Loucy (cell line): Measurements from ENCODE around the gene SOAT2.

ENCODE experiments used
- H2AFZ ChIP-seq: fragments of 200-600 bp; sonication (generic); 2 replicates; pipeline ENCODE4 v1.6.0; 2016; ENCODE audit warnings: antibody characterized with exemption, mild to moderate bottlenecking, low read length, moderate library complexity
- H3F3A ChIP-seq: fragments of 200-600 bp; 2 replicates; pipeline ENCODE4 v1.6.0; 2016; ENCODE audit warnings: antibody characterized with exemption, low read depth, mild to moderate bottlenecking
- H3K27me3 ChIP-seq: fragments of 200-600 bp; sonication (generic); 2 replicates; pipeline ENCODE4 v1.6.1; 2014; ENCODE audit warnings: low read length, mild to moderate bottlenecking; ENCODE audit not compliant: insufficient read depth, poor library complexity, severe bottlenecking
- H3K36me3 ChIP-seq: fragments of 200-600 bp; sonication (generic); 2 replicates; pipeline ENCODE4 v1.6.1; 2016; ENCODE audit warnings: low read length; ENCODE audit not compliant: insufficient read depth
- H3K4me1 ChIP-seq: fragments of 200-600 bp; sonication (generic); 2 replicates; pipeline ENCODE4 v1.5.1; 2014; ENCODE audit warnings: low read length, mild to moderate bottlenecking; ENCODE audit not compliant: insufficient read depth, poor library complexity, severe bottlenecking
- H3K4me2 ChIP-seq: fragments of 200-600 bp; sonication (generic); 2 replicates; pipeline ENCODE4 v1.6.0; 2014; ENCODE audit warnings: antibody characterized with exemption, low read length, low read depth, mild to moderate bottlenecking; ENCODE audit not compliant: poor library complexity, severe bottlenecking
- H3K4me3 ChIP-seq: fragments of 200-600 bp; sonication (generic); 2 replicates; pipeline ENCODE4 v1.5.1; 2014; ENCODE audit warnings: low read length, mild to moderate bottlenecking, mixed read lengths; ENCODE audit not compliant: poor library complexity, severe bottlenecking
- H3K79me2 ChIP-seq: fragments of 200-600 bp; sonication (generic); 2 replicates; pipeline ENCODE4 v1.6.1; 2014; ENCODE audit warnings: low read length; ENCODE audit not compliant: insufficient read depth
- H3K9ac ChIP-seq: fragments of 200-600 bp; sonication (generic); 2 replicates; pipeline ENCODE4 v1.6.0; 2014; ENCODE audit warnings: mild to moderate bottlenecking, low read depth, low read length, moderate library complexity; ENCODE audit not compliant: poor library complexity, severe bottlenecking
- H3K9me2 ChIP-seq: fragments of 200-600 bp; sonication (generic); replicated peaks from 2 replicates; pipeline ENCODE4 v1.6.1; 2016; ENCODE audit warnings: low read depth, low read length, mixed read lengths
- H3K9me3 ChIP-seq: fragments of 200-600 bp; sonication (generic); 2 replicates; pipeline ENCODE4 v1.6.1; 2014; ENCODE audit warnings: mild to moderate bottlenecking, antibody characterized with exemption, low read length, low read depth; ENCODE audit not compliant: insufficient read depth
- H4K20me1 ChIP-seq: fragments of 200-600 bp; sonication (generic); 2 replicates; pipeline ENCODE4 v1.6.0; 2014; ENCODE audit warnings: antibody characterized with exemption, low read length, mild to moderate bottlenecking; ENCODE audit not compliant: insufficient read depth, poor library complexity, severe bottlenecking
- EZH2phosphoT487 ChIP-seq: fragments of 200-600 bp; IDR thresholded peaks from 2 replicates; pipeline ENCODE4 v1.6.1; 2018; ENCODE audit warnings: antibody characterized with exemption, mild to moderate bottlenecking, moderate library complexity, borderline replicate concordance
- TF ChIP-seq, protein P1 (sequence below): fragments of 200-600 bp; sonication (generic); conservative IDR thresholded peaks from 2 replicates; pipeline ENCODE4 v1.5.1; 2014; ENCODE audit warnings: mild to moderate bottlenecking, antibody characterized with exemption, low read length

The SOAT2 gene

DNA sequence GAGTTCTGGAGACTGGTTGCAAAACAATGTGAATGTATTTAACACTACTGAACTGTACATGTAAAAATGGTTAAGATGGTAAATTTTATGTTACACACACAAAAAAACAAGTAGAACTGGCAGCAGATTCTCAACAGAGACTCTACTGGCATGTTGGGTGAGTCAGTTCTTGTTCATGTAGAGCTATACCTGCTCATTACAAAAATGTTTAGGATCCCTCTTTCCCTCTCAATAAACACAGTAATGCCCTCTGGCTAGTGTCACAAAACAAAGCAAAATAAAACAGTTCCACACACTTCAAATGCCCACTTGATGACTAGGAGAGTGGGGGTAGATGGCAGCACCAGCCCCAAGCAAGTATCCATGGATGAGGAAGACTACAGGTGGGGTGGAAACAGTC, 63.6 kb downstream of the SOAT2 start:
- Histone ChIP-seq H4K20me1 (no peaks in the 10 kb centered on the region), H3K9ac (no peak overlapping the region), H3K9me2 (no peaks in the 10 kb centered on the region), H3F3A (no peaks in the 10 kb centered on the region), H3K36me3 (no peaks in the 10 kb centered on the region), H2AFZ (no peak overlapping the region), H3K9me3 (no peaks in the 10 kb centered on the region), H3K4me3 (no peak overlapping the region), H3K79me2 (no peaks in the 10 kb centered on the region), H3K27me3 (no peaks in the 10 kb centered on the region), H3K4me1 (no peaks in the 10 kb centered on the region), H3K4me2 (no peak overlapping the region)
- TF ChIP-seq, protein P1, sequence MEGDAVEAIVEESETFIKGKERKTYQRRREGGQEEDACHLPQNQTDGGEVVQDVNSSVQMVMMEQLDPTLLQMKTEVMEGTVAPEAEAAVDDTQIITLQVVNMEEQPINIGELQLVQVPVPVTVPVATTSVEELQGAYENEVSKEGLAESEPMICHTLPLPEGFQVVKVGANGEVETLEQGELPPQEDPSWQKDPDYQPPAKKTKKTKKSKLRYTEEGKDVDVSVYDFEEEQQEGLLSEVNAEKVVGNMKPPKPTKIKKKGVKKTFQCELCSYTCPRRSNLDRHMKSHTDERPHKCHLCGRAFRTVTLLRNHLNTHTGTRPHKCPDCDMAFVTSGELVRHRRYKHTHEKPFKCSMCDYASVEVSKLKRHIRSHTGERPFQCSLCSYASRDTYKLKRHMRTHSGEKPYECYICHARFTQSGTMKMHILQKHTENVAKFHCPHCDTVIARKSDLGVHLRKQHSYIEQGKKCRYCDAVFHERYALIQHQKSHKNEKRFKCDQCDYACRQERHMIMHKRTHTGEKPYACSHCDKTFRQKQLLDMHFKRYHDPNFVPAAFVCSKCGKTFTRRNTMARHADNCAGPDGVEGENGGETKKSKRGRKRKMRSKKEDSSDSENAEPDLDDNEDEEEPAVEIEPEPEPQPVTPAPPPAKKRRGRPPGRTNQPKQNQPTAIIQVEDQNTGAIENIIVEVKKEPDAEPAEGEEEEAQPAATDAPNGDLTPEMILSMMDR = no peak
- TF ChIP-seq EZH2phosphoT487 = no peak

DNA sequence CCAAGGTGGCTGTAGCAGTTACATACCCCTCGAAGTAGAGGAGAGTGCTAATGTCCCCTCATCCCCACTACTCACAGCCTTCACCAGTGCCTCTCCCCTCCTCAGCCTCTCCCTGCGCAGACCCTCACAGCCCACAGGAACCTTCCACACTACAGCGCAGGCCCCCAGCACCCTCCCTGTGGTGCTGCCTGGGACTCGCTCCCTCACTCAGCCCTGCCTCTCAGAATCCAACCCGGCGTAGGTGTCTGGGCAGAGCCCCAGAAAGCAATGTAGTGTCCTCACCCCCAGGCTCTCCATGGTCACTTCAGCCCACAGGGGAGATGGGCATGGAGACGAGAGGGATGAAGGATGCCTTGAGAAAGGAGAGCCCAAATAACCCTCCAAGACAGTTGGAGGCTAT, 66.4 kb downstream of the SOAT2 start:
- Histone ChIP-seq H3K36me3 (no peaks in the 10 kb centered on the region), H3K27me3 (no peaks in the 10 kb centered on the region), H3F3A (no peaks in the 10 kb centered on the region), H3K4me1 (no peaks in the 10 kb centered on the region), H2AFZ (no peak overlapping the region), H3K4me3 (no peak overlapping the region), H3K79me2 (no peaks in the 10 kb centered on the region), H4K20me1 (no peaks in the 10 kb centered on the region), H3K9me2 (no peaks in the 10 kb centered on the region), H3K4me2 (no peak overlapping the region), H3K9ac (no peak overlapping the region), H3K9me3 (no peaks in the 10 kb centered on the region)
- no peak for TF ChIP-seq EZH2phosphoT487
- TF ChIP-seq, protein P1 = no peak

DNA sequence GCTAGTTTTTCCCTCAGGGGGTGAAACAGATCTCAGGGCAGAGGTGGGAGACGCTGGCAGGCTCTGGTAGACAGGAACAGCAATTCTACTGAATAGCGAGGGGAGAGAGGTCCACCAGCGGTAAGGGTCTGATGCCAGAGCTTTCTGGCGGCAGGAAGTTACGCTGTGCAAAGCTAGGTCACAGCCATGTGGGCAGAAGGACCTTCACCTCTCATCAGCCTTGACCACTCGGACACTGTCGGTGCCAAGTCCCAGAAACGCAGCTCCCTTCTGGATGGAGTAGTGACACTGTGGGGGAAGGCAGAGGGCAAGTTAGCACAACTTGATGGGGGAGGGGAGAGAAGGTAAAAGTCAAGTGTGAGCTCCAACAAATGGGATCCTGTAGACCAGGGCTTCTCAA, 66.9 kb downstream of the SOAT2 start:
- H3K9me3 ChIP-seq = no peaks in the 10 kb centered on the region
- no peak overlapping the region for H3K4me2 ChIP-seq
- no peak overlapping the region for H2AFZ ChIP-seq
- H3K9ac ChIP-seq = no peak overlapping the region
- H3K27me3 ChIP-seq = no peaks in the 10 kb centered on the region
- no peak overlapping the region for H3K4me3 ChIP-seq
- H3K9me2 ChIP-seq = no peaks in the 10 kb centered on the region
- no peaks in the 10 kb centered on the region for H3K36me3 ChIP-seq
- H3F3A ChIP-seq = no peaks in the 10 kb centered on the region
- H3K4me1 ChIP-seq = no peaks in the 10 kb centered on the region
- TF ChIP-seq, protein P1 = no peak
- no peak for TF ChIP-seq EZH2phosphoT487
- H4K20me1 ChIP-seq = no peaks in the 10 kb centered on the region
- no peaks in the 10 kb centered on the region for H3K79me2 ChIP-seq
